CD4-positive, alpha-beta T cell treated with Interleukin-12 subunit alpha and Interleukin-12 subunit beta, for 1 hour (primary cell): Measurements from ENCODE around the gene IL16.

Experiments used
- DNase-seq: peaks from one replicate; pipeline ENCODE4 v3.0.0-alpha.2; 2020

Gene IL16

GRCh38 chr15:81209635-81210034, 13.0 kb downstream of the IL16 start:
- no peak for DNase-seq

GRCh38 chr15:81211376-81211775, 14.7 kb downstream of the IL16 start:
- no peak for DNase-seq

- DNase-seq, result no peak
Measured at GRCh38 chr15:81213982-81214381, 17.3 kb downstream of the IL16 start.

GRCh38 chr15:81215531-81215930, 18.9 kb downstream of the IL16 start:
- no peak for DNase-seq

- no peak for DNase-seq
Measured at GRCh38 chr15:81215983-81216382, 19.3 kb downstream of the IL16 start.

GRCh38 chr15:81216422-81216821, 19.7 kb downstream of the IL16 start:
- DNase-seq, result no peak

- no peak for DNase-seq
Measured at GRCh38 chr15:81221449-81221848, 24.8 kb downstream of the IL16 start.

GRCh38 chr15:81222007-81222406, 25.3 kb downstream of the IL16 start:
- no peak for DNase-seq

- no peak for DNase-seq
Measured at GRCh38 chr15:81223346-81223971, 26.8 kb downstream of the IL16 start.

- DNase-seq, result no peak
Measured at GRCh38 chr15:81224232-81224631, 27.6 kb downstream of the IL16 start.

- no peak for DNase-seq
Measured at GRCh38 chr15:81225161-81225671, 28.5 kb downstream of the IL16 start.

GRCh38 chr15:81227716-81228115, 31.0 kb downstream of the IL16 start:
- DNase-seq, result no peak

- DNase-seq, result no peak
Measured at GRCh38 chr15:81229586-81229985, 32.9 kb downstream of the IL16 start.

- no peak for DNase-seq
Measured at GRCh38 chr15:81235276-81236123, 38.8 kb downstream of the IL16 start.

- DNase-seq, result no peak
Measured at GRCh38 chr15:81239190-81239589, 42.5 kb downstream of the IL16 start.

- no peak for DNase-seq
Measured at GRCh38 chr15:81242778-81243177, 46.1 kb downstream of the IL16 start.

GRCh38 chr15:81244306-81244705, 47.6 kb downstream of the IL16 start:
- DNase-seq, result no peak

GRCh38 chr15:81253846-81254245, 57.2 kb downstream of the IL16 start:
- DNase-seq, result no peak

- DNase-seq, result no peak
Measured at GRCh38 chr15:81254277-81254915, 57.7 kb downstream of the IL16 start.

GRCh38 chr15:81254916-81255290, 58.2 kb downstream of the IL16 start:
- no peak for DNase-seq

GRCh38 chr15:81255315-81255957, 58.8 kb downstream of the IL16 start:
- no peak for DNase-seq

GRCh38 chr15:81255958-81256320, 59.3 kb downstream of the IL16 start:
- no peak for DNase-seq

GRCh38 chr15:81256916-81257315, 60.2 kb downstream of the IL16 start:
- no peak for DNase-seq
